ENCODE data around the gene PLEKHN1. TPM values are rescaled to one million over a fixed set of nuclear protein-coding genes. Genes with fewer than 3 reads are reported as not detected.
A peak's percentile ranks its signal among the peaks of the same experiment; 100 is the strongest.

Gene PLEKHN1
- total RNA-seq, 1 donor from 2014 or later: 1.3 TPM

DNA sequence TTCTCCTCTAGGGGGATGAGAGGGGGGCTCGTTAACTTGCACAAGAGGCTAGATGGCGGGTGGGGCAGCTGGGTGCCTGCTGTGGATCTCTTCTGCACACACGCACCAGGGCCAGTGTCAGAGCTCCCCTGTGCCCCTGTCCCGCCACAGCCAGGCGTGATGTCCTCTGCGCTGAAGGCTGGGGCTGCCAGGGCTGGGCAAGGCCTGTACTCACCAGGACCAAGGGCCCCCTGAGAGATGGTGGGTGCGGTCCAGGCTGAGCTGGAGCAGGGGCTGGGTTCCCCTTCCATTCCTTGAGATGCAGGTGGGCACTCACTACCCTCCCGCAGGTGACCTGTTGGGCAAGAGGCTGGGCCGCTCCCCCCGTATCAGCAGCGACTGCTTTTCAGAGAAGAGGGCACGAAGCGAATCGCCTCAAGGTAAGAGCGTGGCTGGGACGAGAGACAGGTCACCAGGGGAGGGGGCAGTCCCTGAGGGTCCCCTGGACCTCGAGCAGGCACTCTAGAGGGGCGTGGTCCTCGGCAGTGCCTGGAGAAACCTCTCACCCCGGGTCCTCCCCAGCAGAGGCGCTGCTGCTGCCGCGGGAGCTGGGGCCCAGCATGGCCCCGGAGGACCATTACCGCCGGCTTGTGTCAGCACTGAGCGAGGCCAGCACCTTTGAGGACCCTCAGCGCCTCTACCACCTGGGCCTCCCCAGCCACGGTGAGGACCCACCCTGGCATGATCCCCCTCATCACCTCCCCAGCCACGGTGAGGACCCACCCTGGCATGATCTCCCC is 27.4 kb upstream of the PLEKHN1 start:
- H3K4me1 Mint-ChIP-seq: peaks cover 9% of the 10 kb centered on the region
- ChIA-PET POLR2A (interaction anchor here (0.6 kb wide), 1 partner anchor 1647 kb away, joined by 3 read pairs; no protein-coding TSS in a partner anchor), CTCF (no interaction called here)
- no peaks in the 10 kb centered on the region for H3K9me3 Mint-ChIP-seq
- H3K36me3 Mint-ChIP-seq (ENCODE audit: low read depth): no peaks in the 10 kb centered on the region
- ATAC-seq (ENCODE audit: low read depth): no peak
- peaks cover 32% of the 10 kb centered on the region for H3K27me3 Mint-ChIP-seq
- no peak overlapping the region for H3K27ac Mint-ChIP-seq
- DNase-seq: no peak
- TF ChIP-seq, protein P1, sequence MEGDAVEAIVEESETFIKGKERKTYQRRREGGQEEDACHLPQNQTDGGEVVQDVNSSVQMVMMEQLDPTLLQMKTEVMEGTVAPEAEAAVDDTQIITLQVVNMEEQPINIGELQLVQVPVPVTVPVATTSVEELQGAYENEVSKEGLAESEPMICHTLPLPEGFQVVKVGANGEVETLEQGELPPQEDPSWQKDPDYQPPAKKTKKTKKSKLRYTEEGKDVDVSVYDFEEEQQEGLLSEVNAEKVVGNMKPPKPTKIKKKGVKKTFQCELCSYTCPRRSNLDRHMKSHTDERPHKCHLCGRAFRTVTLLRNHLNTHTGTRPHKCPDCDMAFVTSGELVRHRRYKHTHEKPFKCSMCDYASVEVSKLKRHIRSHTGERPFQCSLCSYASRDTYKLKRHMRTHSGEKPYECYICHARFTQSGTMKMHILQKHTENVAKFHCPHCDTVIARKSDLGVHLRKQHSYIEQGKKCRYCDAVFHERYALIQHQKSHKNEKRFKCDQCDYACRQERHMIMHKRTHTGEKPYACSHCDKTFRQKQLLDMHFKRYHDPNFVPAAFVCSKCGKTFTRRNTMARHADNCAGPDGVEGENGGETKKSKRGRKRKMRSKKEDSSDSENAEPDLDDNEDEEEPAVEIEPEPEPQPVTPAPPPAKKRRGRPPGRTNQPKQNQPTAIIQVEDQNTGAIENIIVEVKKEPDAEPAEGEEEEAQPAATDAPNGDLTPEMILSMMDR (IDR thresholded peaks at IDR 0.05): no peak
- no peak overlapping the region for H3K4me3 Mint-ChIP-seq
- intact Hi-C loops (cut with micrococcal nuclease): no loop called here

DNA sequence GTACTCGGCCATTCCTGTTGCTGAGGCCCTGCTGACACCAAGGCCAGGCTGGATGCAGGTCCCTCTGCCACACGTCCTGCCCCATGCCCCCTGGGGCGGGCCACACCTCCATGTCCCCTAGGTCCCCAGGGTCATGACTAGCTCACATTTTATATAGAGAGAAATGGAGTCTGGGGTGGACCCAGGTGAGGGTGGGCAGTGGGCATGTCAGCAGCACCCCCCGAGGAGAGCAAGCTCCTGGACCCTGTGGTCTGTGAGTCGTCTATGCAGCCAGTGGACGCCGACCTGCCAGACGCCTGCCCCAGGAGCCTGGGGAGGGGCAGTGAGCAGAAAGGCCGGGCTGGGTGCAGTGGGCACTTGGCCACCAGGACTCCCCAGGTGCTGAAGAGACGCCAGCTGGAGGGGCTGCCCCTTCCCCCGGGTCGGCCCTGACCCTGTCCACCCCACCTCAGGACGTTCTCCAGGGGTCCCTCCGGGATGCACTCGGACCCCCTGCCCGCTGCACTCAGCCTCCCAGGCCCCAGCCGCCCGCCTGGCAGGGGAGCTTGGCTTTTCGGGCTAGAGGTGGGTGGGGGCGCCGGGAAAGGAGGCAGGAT is 26.7 kb upstream of the PLEKHN1 start:
- POLR2A ChIA-PET: interaction anchor here (1.5 kb wide), 1 partner anchor 17 kb away, joined by 5 read pairs; no protein-coding TSS in a partner anchor
- intact Hi-C loops (cut with micrococcal nuclease): loop anchor here (5.0 kb wide), 1 partner anchor 32 kb away; no protein-coding TSS in a partner anchor

DNA sequence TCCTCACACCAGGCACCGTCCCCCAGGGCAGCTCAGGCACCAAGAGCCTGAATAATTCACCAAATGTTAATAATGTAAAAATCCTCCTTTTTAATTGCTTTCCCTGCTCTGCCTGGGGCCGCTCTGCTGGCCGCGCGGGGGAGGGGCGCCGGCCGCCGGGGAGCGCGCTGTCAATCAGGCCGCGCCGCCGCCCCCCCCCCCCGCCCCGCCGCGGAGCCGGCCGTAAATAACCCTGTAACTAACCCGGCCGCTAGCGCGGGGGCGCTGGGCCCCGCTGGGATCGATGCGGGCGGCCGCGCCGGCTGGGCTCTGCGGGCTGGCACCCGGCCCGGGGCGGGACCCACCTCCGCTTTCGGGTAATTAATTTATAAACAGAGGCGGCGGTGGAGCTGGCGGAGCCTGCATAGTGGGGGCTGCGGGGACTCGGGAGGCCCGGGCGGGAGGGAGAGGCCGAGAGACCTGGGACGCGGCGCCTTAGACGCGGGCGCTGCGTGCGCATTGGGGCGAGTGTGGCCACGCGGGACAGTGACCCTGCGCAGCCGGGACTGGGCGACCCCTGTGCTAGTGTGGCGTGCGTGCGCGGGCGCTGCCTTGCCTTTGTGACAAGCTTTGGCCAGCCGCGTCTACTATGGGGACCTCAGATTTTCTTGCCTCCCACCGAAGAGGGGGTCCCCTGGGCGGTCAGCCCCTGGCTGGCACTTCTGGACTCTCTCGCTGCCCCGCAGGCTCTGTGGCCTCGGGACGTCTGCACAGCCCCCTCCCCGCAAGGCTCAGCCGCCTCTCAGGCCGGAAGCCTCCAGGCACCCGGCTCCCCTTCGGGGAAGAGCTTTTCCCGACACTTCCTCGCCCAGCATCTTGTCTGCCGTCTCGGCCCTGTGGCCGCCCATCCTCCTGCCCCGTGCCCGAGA is 25.9 kb upstream of the PLEKHN1 start:
- H3K4me3 Mint-ChIP-seq: peak overlapping the region; percentile 80
- H3K4me1 Mint-ChIP-seq: peaks cover 11% of the 10 kb centered on the region
- TF ChIP-seq, protein P1 (IDR thresholded peaks at IDR 0.05): no peak
- H3K27me3 Mint-ChIP-seq: peaks cover 26% of the 10 kb centered on the region
- POLR2A ChIA-PET: interaction anchor here (0.6 to 1.5 kb wide), 3 partner anchors 16 to 968 kb away, joined by 3 to 7 read pairs (median 5); partner anchors contain the start of gene AURKAIP1
- H3K9me3 Mint-ChIP-seq: no peaks in the 10 kb centered on the region
- ATAC-seq (ENCODE audit: low read depth) (peak; percentile 29), DNase-seq (peak; percentile 46)
- CTCF ChIA-PET: interaction anchor here (0.7 to 1.3 kb wide), 3 partner anchors 11 to 39 kb away, joined by 3 read pairs; partner anchors contain the start of gene NOC2L
- H3K36me3 Mint-ChIP-seq (ENCODE audit: low read depth): peaks cover 8% of the 10 kb centered on the region
- no peak overlapping the region for H3K27ac Mint-ChIP-seq
- intact Hi-C loops (cut with micrococcal nuclease): loop anchor here (5.0 kb wide), 1 partner anchor 33 kb away; no protein-coding TSS in a partner anchor

More for the DNA sequence above, 26.7 kb upstream of the PLEKHN1 start:
- TF ChIP-seq, protein P1 (IDR thresholded peaks at IDR 0.05): no peak
- H3K4me3 Mint-ChIP-seq: peak overlapping the region; percentile 44
- CTCF ChIA-PET: interaction anchor here (0.7 kb wide), 1 partner anchor 12 kb away, joined by 3 read pairs; no protein-coding TSS in a partner anchor
- H3K27ac Mint-ChIP-seq: no peak overlapping the region
- no peaks in the 10 kb centered on the region for H3K9me3 Mint-ChIP-seq
- ATAC-seq (ENCODE audit: low read depth) (no peak), DNase-seq (no peak)
- peaks cover 2% of the 10 kb centered on the region for H3K36me3 Mint-ChIP-seq (ENCODE audit: low read depth)
- H3K27me3 Mint-ChIP-seq: peaks cover 32% of the 10 kb centered on the region
- H3K4me1 Mint-ChIP-seq: peaks cover 9% of the 10 kb centered on the region

DNA sequence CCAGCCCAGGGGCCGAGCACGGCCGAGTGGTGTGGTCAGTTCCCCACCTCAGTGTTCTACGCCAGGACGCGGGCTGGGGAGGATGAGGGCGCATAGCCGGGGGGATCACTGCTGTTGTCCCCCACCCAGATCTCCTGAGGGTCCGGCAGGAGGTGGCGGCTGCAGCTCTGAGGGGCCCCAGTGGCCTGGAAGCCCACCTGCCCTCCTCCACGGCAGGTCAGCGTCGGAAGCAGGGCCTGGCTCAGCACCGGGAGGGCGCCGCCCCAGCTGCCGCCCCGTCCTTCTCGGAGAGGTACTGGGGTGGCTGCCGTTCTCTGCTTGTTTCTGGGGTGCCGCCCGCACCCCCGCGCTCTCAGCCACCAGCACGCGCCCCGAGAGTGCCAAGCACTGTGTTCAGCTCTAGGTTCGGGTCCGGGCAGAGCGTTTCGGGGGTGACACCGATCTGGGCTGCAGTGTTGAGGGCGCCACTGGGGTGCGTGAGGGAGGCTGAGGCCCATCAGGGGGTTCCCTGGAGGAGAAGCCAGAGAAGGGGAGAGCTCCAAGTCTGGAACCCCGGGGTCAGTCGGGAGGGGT is 25.2 kb upstream of the PLEKHN1 start:
- TF ChIP-seq, protein P1 (IDR thresholded peaks at IDR 0.05): no peak
- H3K9me3 Mint-ChIP-seq: no peaks in the 10 kb centered on the region
- H3K27ac Mint-ChIP-seq: no peak overlapping the region
- no peak for DNase-seq
- H3K36me3 Mint-ChIP-seq (ENCODE audit: low read depth): peaks cover 15% of the 10 kb centered on the region
- intact Hi-C loops (cut with micrococcal nuclease): loop anchor here (5.0 kb wide), 1 partner anchor 34 kb away; no protein-coding TSS in a partner anchor
- H3K27me3 Mint-ChIP-seq: peaks cover 21% of the 10 kb centered on the region
- H3K4me3 Mint-ChIP-seq: peak overlapping the region; percentile 80
- peaks cover 11% of the 10 kb centered on the region for H3K4me1 Mint-ChIP-seq
- ATAC-seq (ENCODE audit: low read depth): no peak
- POLR2A ChIA-PET: interaction anchor here (0.5 to 1.5 kb wide), 3 partner anchors 15 to 564 kb away, joined by 3 to 5 read pairs (median 4); partner anchors contain the start of gene AURKAIP1
- CTCF ChIA-PET: interaction anchor here (1.0 to 1.3 kb wide), 2 partner anchors 17 to 39 kb away, joined by 3 read pairs; partner anchors contain the start of gene NOC2L
